HepG2 (cell line): ENCODE measurements around the gene FAM89B. TPM values are rescaled to one million over a fixed set of nuclear protein-coding genes. Genes with fewer than 3 reads are reported as not detected.

Experiments
- FOXJ3 ChIP-seq: sonication (generic); formaldehyde crosslinking; IDR thresholded peaks from 2 replicates; pipeline ENCODE4 v1.4.0; 2020; ENCODE audit warnings: missing genetic modification reagents, mild to moderate bottlenecking, borderline replicate concordance
- GATAD2A ChIP-seq: IDR thresholded peaks from 2 replicates; pipeline ENCODE4 v1.6.1; 2016
- GLMP ChIP-seq: sonication (generic); formaldehyde crosslinking; IDR thresholded peaks from 2 replicates; pipeline ENCODE4 v1.9.0; 2021; ENCODE audit warnings: missing genetic modification reagents, mild to moderate bottlenecking, borderline replicate concordance
- KDM5B ChIP-seq: sonication (generic); formaldehyde crosslinking; IDR thresholded peaks from 2 replicates; pipeline ENCODE4 v1.4.0; 2020; ENCODE audit warnings: missing genetic modification reagents, mild to moderate bottlenecking, borderline replicate concordance
- POLR2AphosphoS2 ChIP-seq: IDR thresholded peaks from 2 replicates; pipeline ENCODE4 v1.6.1; 2011; ENCODE audit warnings: low read depth, low read length, improper control_type of control experiment
- ZNF251 ChIP-seq: sonication (generic); formaldehyde crosslinking; IDR thresholded peaks from 2 replicates; pipeline ENCODE4 v1.9.0; 2021; ENCODE audit warnings: mild to moderate bottlenecking, missing genetic modification reagents
- ZNF407 ChIP-seq: sonication (generic); formaldehyde crosslinking; IDR thresholded peaks from one replicate; pipeline ENCODE4 v1.5.1; 2020; ENCODE audit warnings: mild to moderate bottlenecking, missing genetic modification reagents; ENCODE audit errors: not compliant biosample characterization
- ZNF549 ChIP-seq: sonication (generic); formaldehyde crosslinking; IDR thresholded peaks from 2 replicates; pipeline ENCODE4 v1.5.0; 2020; ENCODE audit warnings: missing genetic modification reagents
- ZNF569 ChIP-seq: sonication (generic); formaldehyde crosslinking; IDR thresholded peaks from 2 replicates; pipeline ENCODE4 v1.5.0; 2020; ENCODE audit warnings: mild to moderate bottlenecking, missing genetic modification reagents, moderate library complexity, borderline replicate concordance
- polyA plus RNA-seq, 8 experiments: library from polyadenylated mRNA; depleted of rRNA in 3 of 8; stranded (reverse) in 7 of 8; unstranded in 1 of 8; fragments of >200 nt; fragmentation: Illumina TruSeq in 4 of 8; extraction: Trizol in 4 of 8; gene quantifications; 2 replicates each; pipeline versions ENCODE4 v1.2.1 to v1.2.3, GENCODE V29; 2011 to 2016; ENCODE audit warnings: low read depth in 4 of 8, missing spikeins in 1 of 8, mixed read lengths in 1 of 8; ENCODE audit not compliant: insufficient read depth in 1 of 8
- total RNA-seq, 5 experiments: library from RNA; depleted of rRNA; stranded (reverse); fragments of >200 nt; fragmentation: Illumina TruSeq; extraction: Trizol; gene quantifications; 2 replicates each; pipeline ENCODE4 v1.2.3, GENCODE V29; 2016; ENCODE audit warnings: low read depth in 1 of 5
- TF ChIP-seq, protein P1 (sequence below): sonication (generic); formaldehyde crosslinking; IDR thresholded peaks from 2 replicates; pipeline ENCODE4 v1.4.0; 2020; ENCODE audit warnings: missing genetic modification reagents
- TF ChIP-seq, protein P2 (sequence below): sonication (generic); formaldehyde crosslinking; IDR thresholded peaks from 2 replicates; pipeline ENCODE4 v1.5.0; 2020; ENCODE audit warnings: mild to moderate bottlenecking, missing genetic modification reagents, borderline replicate concordance

The FAM89B gene
- total and polyA plus RNA-seq, 2 of the 13 experiments (the other 11 are each of a cell fraction or from before 2014, with no cell fraction given): 5.7 to 8.0 TPM

DNA sequence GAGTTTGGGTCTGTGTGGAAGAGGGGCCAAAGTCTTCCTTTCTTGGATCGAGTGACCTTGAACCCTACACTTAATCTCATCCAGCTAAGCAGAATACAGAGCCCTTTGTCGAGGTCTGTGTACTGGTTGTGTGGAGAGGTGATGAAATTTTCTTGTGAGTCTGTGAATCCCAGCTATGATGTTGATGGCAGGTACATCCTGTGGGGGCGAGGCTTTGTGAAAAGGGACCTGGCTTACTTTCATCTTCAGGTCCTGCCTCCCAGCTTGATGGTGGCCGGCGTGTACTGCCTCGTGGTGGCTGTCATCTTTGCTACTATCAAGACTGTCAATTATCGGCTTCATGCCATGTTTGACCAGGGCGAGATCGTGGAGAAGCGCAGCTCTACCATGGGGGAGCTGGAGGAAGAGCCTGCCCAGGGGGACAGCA, 44.2 kb downstream of the FAM89B start (continued):
- peak; percentile 28 for TF ChIP-seq ZNF407 (CRISPR knock-in tag)
- TF ChIP-seq, protein P1, sequence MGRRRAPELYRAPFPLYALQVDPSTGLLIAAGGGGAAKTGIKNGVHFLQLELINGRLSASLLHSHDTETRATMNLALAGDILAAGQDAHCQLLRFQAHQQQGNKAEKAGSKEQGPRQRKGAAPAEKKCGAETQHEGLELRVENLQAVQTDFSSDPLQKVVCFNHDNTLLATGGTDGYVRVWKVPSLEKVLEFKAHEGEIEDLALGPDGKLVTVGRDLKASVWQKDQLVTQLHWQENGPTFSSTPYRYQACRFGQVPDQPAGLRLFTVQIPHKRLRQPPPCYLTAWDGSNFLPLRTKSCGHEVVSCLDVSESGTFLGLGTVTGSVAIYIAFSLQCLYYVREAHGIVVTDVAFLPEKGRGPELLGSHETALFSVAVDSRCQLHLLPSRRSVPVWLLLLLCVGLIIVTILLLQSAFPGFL (CRISPR knock-in tag): no peak
- no peak for TF ChIP-seq ZNF549
- TF ChIP-seq POLR2AphosphoS2: peak; percentile 80; the same call in 1 of the 2 replicates
- TF ChIP-seq, protein P2, sequence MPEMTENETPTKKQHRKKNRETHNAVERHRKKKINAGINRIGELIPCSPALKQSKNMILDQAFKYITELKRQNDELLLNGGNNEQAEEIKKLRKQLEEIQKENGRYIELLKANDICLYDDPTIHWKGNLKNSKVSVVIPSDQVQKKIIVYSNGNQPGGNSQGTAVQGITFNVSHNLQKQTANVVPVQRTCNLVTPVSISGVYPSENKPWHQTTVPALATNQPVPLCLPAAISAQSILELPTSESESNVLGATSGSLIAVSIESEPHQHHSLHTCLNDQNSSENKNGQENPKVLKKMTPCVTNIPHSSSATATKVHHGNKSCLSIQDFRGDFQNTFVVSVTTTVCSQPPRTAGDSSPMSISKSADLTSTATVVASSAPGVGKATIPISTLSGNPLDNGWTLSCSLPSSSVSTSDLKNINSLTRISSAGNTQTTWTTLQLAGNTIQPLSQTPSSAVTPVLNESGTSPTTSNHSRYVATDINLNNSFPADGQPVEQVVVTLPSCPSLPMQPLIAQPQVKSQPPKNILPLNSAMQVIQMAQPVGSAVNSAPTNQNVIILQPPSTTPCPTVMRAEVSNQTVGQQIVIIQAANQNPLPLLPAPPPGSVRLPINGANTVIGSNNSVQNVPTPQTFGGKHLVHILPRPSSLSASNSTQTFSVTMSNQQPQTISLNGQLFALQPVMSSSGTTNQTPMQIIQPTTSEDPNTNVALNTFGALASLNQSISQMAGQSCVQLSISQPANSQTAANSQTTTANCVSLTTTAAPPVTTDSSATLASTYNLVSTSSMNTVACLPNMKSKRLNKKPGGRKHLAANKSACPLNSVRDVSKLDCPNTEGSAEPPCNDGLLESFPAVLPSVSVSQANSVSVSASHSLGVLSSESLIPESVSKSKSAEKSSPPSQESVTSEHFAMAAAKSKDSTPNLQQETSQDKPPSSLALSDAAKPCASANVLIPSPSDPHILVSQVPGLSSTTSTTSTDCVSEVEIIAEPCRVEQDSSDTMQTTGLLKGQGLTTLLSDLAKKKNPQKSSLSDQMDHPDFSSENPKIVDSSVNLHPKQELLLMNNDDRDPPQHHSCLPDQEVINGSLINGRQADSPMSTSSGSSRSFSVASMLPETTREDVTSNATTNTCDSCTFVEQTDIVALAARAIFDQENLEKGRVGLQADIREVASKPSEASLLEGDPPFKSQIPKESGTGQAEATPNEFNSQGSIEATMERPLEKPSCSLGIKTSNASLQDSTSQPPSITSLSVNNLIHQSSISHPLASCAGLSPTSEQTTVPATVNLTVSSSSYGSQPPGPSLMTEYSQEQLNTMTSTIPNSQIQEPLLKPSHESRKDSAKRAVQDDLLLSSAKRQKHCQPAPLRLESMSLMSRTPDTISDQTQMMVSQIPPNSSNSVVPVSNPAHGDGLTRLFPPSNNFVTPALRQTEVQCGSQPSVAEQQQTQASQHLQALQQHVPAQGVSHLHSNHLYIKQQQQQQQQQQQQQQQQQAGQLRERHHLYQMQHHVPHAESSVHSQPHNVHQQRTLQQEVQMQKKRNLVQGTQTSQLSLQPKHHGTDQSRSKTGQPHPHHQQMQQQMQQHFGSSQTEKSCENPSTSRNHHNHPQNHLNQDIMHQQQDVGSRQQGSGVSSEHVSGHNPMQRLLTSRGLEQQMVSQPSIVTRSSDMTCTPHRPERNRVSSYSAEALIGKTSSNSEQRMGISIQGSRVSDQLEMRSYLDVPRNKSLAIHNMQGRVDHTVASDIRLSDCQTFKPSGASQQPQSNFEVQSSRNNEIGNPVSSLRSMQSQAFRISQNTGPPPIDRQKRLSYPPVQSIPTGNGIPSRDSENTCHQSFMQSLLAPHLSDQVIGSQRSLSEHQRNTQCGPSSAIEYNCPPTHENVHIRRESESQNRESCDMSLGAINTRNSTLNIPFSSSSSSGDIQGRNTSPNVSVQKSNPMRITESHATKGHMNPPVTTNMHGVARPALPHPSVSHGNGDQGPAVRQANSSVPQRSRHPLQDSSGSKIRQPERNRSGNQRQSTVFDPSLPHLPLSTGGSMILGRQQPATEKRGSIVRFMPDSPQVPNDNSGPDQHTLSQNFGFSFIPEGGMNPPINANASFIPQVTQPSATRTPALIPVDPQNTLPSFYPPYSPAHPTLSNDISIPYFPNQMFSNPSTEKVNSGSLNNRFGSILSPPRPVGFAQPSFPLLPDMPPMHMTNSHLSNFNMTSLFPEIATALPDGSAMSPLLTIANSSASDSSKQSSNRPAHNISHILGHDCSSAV (CRISPR knock-in tag): no peak
- peak; percentile 80 for TF ChIP-seq GATAD2A (CRISPR knock-in tag)
- TF ChIP-seq FOXJ3 (CRISPR knock-in tag): peak; percentile 60; the same call in 1 of the 2 replicates
- no peak for TF ChIP-seq ZNF569
- no peak for TF ChIP-seq ZNF251 (CRISPR knock-in tag)
- no peak for TF ChIP-seq KDM5B (CRISPR knock-in tag)
- TF ChIP-seq GLMP (CRISPR knock-in tag): no peak
